Measurements from ENCODE around the gene ZNF394.

Gene ZNF394

GRCh38 chr7:99447943-99448342 lies 52.1 kb downstream of the ZNF394 start:
- DNase-seq, result no peak

GRCh38 chr7:99446096-99446495 lies 54.0 kb downstream of the ZNF394 start:
- DNase-seq, result no peak
